ENCODE measurements around the gene ITIH4.

DNA sequence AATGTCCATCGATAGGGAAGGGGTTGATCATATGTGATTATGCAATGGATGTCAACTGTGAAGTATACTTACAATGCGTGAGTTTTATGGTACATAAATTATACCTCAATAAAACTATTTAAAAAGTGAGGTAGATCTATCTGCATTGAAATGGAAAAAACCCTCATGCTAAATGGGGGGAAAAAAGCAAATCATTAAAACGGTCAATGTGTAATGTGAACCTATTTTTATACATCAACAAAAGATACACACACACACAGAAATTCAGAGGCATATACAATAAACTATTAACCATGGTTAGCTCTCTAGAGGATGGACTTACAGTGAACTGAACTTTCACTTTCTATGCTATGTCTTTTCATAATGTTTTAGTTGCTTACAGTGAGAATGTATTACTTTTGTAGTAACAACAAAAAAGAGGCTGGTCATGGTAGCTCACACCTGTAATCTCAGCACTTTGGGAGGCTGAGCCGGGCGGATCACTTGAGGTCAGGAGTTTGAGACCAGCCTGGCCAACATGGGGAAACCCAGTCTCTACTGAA, 43.8 kb upstream of the ITIH4 start:
- TF ChIP-seq CTCF (conservative IDR thresholded peaks at IDR 0.05; ENCODE audit: low read depth, low read length): no peak
- TF ChIP-seq EZH2 (IDR thresholded peaks at IDR 0.05; ENCODE audit: borderline replicate concordance, low read depth, low read length, poor library complexity, severe bottlenecking): no peak
